Peyer's patch (tissue), 4 donors: ENCODE data around the gene SMC3.

Experiments
- POLR2A ChIP-seq, 2 donors: fragments of 450-650 bp; IDR thresholded peaks; one replicate each; pipeline ENCODE4 v1.5.1; 2017; ENCODE audit warnings: antibody characterized with exemption in 2 of 2, mild to moderate bottlenecking in 2 of 2, moderate library complexity in 2 of 2
- TF ChIP-seq, protein P1 (sequence below), 6 experiments: fragments of 450-650 bp in 4 of 6; fragments of 200-600 bp in 2 of 6; sonication (generic) in 1 of 6; IDR thresholded peaks; one replicate each; pipeline ENCODE4 v1.5.1; 2017 to 2019; ENCODE audit warnings: antibody characterized with exemption in 6 of 6, mild to moderate bottlenecking in 3 of 6, moderate library complexity in 1 of 6

DNA sequence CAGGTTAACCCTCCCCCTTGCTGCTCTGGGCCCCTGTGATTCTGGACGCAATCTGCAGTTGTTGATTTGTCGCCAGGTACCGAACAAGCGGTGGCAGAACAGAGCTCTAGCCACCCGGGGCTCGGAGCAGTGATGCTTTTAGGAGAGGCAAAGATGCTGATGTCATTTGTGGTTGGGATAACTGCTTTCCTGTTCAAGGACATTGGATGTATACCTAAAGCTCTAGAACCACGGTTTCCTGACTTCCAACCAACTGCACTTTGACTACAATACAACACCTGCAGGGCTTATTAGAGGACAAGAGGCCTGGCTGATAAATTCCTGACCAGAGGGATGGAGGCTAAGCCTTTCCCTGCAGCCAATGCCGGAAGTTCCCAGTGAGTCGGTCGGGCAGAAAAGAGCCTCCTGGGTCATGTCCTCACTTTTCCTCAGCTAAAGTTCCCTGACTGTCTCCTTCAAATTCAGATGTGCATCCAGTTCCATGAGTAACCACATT, 70.1 kb downstream of the SMC3 start:
- TF ChIP-seq POLR2A (IDR thresholded peaks at IDR 0.05), result no peak
- TF ChIP-seq, protein P1, sequence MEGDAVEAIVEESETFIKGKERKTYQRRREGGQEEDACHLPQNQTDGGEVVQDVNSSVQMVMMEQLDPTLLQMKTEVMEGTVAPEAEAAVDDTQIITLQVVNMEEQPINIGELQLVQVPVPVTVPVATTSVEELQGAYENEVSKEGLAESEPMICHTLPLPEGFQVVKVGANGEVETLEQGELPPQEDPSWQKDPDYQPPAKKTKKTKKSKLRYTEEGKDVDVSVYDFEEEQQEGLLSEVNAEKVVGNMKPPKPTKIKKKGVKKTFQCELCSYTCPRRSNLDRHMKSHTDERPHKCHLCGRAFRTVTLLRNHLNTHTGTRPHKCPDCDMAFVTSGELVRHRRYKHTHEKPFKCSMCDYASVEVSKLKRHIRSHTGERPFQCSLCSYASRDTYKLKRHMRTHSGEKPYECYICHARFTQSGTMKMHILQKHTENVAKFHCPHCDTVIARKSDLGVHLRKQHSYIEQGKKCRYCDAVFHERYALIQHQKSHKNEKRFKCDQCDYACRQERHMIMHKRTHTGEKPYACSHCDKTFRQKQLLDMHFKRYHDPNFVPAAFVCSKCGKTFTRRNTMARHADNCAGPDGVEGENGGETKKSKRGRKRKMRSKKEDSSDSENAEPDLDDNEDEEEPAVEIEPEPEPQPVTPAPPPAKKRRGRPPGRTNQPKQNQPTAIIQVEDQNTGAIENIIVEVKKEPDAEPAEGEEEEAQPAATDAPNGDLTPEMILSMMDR (IDR thresholded peaks at IDR 0.05), result no peak
